Epidermal melanocyte (primary cell): ENCODE data around the gene TSC2.

Experiments
- DNase-seq: peaks from one replicate; pipeline ENCODE4 v3.0.0; 2011; ENCODE audit warnings: low spot score; ENCODE audit not compliant: insufficient read length

The TSC2 gene

GRCh38 chr16:2042986-2043666 lies 4.7 kb upstream of the TSC2 start:
- no peak for DNase-seq

- DNase-seq = no peak
Measured at GRCh38 chr16:2043667-2044451, 3.9 kb upstream of the TSC2 start.

GRCh38 chr16:2044541-2044940 lies 3.2 kb upstream of the TSC2 start:
- no peak for DNase-seq

- no peak for DNase-seq
Measured at GRCh38 chr16:2045965-2046892, 1.6 kb upstream of the TSC2 start.

GRCh38 chr16:2046893-2047329 lies 874 bp upstream of the TSC2 start:
- no peak for DNase-seq

GRCh38 chr16:2048116-2048543 lies 345 bp downstream of the TSC2 start:
- no peak for DNase-seq

- DNase-seq = no peak
Measured at GRCh38 chr16:2053211-2053610, 5.4 kb downstream of the TSC2 start.

- DNase-seq = no peak
Measured at GRCh38 chr16:2053897-2054296, 6.1 kb downstream of the TSC2 start.

- DNase-seq = no peak
Measured at GRCh38 chr16:2054543-2055245, 6.9 kb downstream of the TSC2 start.

GRCh38 chr16:2056077-2056476 lies 8.3 kb downstream of the TSC2 start:
- DNase-seq = no peak

- DNase-seq = no peak
Measured at GRCh38 chr16:2056681-2057407, 9.1 kb downstream of the TSC2 start.

- DNase-seq = no peak
Measured at GRCh38 chr16:2057438-2057837, 9.7 kb downstream of the TSC2 start.

- DNase-seq = no peak
Measured at GRCh38 chr16:2058420-2058819, 10.6 kb downstream of the TSC2 start.

- no peak for DNase-seq
Measured at GRCh38 chr16:2058872-2059271, 11.1 kb downstream of the TSC2 start.

GRCh38 chr16:2060346-2060745 lies 12.6 kb downstream of the TSC2 start:
- no peak for DNase-seq

- no peak for DNase-seq
Measured at GRCh38 chr16:2061023-2061422, 13.2 kb downstream of the TSC2 start.

GRCh38 chr16:2061526-2061925 lies 13.7 kb downstream of the TSC2 start:
- no peak for DNase-seq

GRCh38 chr16:2062801-2063200 lies 15.0 kb downstream of the TSC2 start:
- DNase-seq = no peak

- no peak for DNase-seq
Measured at GRCh38 chr16:2063861-2064260, 16.1 kb downstream of the TSC2 start.

- DNase-seq = no peak
Measured at GRCh38 chr16:2064368-2064945, 16.7 kb downstream of the TSC2 start.
